Measurements from ENCODE around the gene MED12L. TPM values are rescaled to one million over a fixed set of nuclear protein-coding genes. Genes with fewer than 3 reads are reported as not detected.

Gene MED12L
- total RNA-seq, 1 experiment from 2014 or later, result 6.4 TPM

DNA sequence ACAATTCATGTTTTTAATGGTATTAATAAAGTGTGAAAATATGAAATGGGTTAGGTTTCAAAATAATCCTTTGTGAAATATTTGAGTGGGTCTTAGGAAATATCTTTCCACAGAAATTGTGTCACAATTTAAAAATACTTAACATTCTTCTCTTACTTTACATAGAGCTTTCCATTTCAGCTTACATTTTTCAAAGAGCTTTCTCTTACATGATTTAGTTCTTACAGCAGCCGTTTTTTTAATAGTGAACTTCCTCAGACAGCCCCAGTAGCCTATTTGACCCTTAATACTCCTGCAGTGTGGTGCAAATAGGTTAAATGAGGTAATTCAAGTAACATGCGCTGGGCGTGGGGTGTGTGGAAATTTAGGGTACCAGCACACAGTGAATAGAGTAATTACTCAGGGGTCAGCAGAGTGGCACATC lies 277.3 kb downstream of the MED12L start:
- Histone ChIP-seq H4K20me1 (ENCODE audit: insufficient read depth) (no peaks in the 10 kb centered on the region), H3K36me3 (ENCODE audit: control insufficient read depth in 1 of 2, insufficient read depth in 2 of 2, low read length in 2 of 2) (no peaks in the 10 kb centered on the region), H3K27ac (ENCODE audit: low read depth, low read length) (no peak overlapping the region), H3K9me3 (ENCODE audit: control insufficient read depth in 1 of 2, insufficient read depth in 1 of 2, low read depth in 1 of 2, low read length in 2 of 2) (no peaks in the 10 kb centered on the region), H3K4me3 (replicated peaks in 1 of 2; ENCODE audit: low read depth in 1 of 2, low read length in 2 of 2) (no peak overlapping the region), H3K79me2 (ENCODE audit: insufficient read depth, low read length) (no peaks in the 10 kb centered on the region), H3K4me1 (ENCODE audit: control insufficient read depth in 1 of 2, insufficient read depth in 2 of 2, low read length in 2 of 2) (no peaks in the 10 kb centered on the region), H3K27me3 (ENCODE audit: insufficient read depth, low read length) (no peaks in the 10 kb centered on the region), H2AFZ (ENCODE audit: low read depth, low read length, poor library complexity, severe bottlenecking) (no peak overlapping the region), H3K9me2 (ENCODE audit: insufficient read depth) (no peaks in the 10 kb centered on the region), H3K9ac (ENCODE audit: low read length) (no peak overlapping the region), H3K4me2 (ENCODE audit: low read length) (no peak overlapping the region)
- RAD21 ChIA-PET (ENCODE audit: low non-redundant PET in 1 of 2, low total read pairs in 2 of 2, uncharacterized antibody in 2 of 2, unreplicated experiment in 2 of 2), result no interaction called here
- no peak for DNase-seq (ENCODE audit: low read depth, low spot score)
- TF ChIP-seq, protein P1, sequence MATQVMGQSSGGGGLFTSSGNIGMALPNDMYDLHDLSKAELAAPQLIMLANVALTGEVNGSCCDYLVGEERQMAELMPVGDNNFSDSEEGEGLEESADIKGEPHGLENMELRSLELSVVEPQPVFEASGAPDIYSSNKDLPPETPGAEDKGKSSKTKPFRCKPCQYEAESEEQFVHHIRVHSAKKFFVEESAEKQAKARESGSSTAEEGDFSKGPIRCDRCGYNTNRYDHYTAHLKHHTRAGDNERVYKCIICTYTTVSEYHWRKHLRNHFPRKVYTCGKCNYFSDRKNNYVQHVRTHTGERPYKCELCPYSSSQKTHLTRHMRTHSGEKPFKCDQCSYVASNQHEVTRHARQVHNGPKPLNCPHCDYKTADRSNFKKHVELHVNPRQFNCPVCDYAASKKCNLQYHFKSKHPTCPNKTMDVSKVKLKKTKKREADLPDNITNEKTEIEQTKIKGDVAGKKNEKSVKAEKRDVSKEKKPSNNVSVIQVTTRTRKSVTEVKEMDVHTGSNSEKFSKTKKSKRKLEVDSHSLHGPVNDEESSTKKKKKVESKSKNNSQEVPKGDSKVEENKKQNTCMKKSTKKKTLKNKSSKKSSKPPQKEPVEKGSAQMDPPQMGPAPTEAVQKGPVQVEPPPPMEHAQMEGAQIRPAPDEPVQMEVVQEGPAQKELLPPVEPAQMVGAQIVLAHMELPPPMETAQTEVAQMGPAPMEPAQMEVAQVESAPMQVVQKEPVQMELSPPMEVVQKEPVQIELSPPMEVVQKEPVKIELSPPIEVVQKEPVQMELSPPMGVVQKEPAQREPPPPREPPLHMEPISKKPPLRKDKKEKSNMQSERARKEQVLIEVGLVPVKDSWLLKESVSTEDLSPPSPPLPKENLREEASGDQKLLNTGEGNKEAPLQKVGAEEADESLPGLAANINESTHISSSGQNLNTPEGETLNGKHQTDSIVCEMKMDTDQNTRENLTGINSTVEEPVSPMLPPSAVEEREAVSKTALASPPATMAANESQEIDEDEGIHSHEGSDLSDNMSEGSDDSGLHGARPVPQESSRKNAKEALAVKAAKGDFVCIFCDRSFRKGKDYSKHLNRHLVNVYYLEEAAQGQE (IDR thresholded peaks at IDR 0.05; ENCODE audit: low read depth), result no peak
- CTCF ChIA-PET, result no interaction called here
- POLR2A ChIA-PET, result no interaction called here
- no peak for ATAC-seq
- intact Hi-C loops (cut with micrococcal nuclease), result no loop called here
- BruUV-seq (replicated peaks), result no TSS peak

DNA sequence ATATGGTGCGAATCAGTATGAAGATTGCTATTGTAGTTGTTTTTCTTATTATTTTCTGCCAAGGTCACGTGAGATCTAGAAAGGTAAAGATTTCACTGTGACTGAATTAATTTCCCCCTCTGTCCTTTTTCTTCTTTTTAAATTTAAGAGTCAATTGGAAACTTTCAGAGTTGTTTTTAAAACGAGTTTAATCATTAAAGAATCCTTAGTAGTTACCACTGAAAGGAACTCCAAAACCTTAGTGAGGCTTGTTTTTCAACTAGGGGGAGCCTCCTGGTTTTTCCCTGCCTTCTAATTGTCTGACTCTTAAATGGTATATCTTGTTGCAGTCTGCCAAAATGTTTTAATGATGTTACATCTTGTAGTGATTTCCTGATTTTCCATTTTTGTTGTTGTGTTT lies 281.5 kb downstream of the MED12L start:
- H2AFZ ChIP-seq (ENCODE audit: low read depth, low read length, poor library complexity, severe bottlenecking), result no peak overlapping the region
- ChIA-PET CTCF (no interaction called here), POLR2A (no interaction called here), RAD21 (ENCODE audit: low non-redundant PET in 1 of 2, low total read pairs in 2 of 2, uncharacterized antibody in 2 of 2, unreplicated experiment in 2 of 2) (no interaction called here)
- H3K9me3 ChIP-seq (ENCODE audit: control insufficient read depth in 1 of 2, insufficient read depth in 1 of 2, low read depth in 1 of 2, low read length in 2 of 2), result no peaks in the 10 kb centered on the region
- no peak overlapping the region for H3K4me2 ChIP-seq (ENCODE audit: low read length)
- intact Hi-C loops (cut with micrococcal nuclease), result no loop called here
- no peaks in the 10 kb centered on the region for H3K4me1 ChIP-seq (ENCODE audit: control insufficient read depth in 1 of 2, insufficient read depth in 2 of 2, low read length in 2 of 2)
- H3K27me3 ChIP-seq (ENCODE audit: insufficient read depth, low read length), result no peaks in the 10 kb centered on the region
- no peak for ATAC-seq
- no peak overlapping the region for H3K4me3 ChIP-seq (replicated peaks in 1 of 2; ENCODE audit: low read depth in 1 of 2, low read length in 2 of 2)
- no peak overlapping the region for H3K9ac ChIP-seq (ENCODE audit: low read length)
- no peaks in the 10 kb centered on the region for H3K36me3 ChIP-seq (ENCODE audit: control insufficient read depth in 1 of 2, insufficient read depth in 2 of 2, low read length in 2 of 2)
- no TSS peak for BruUV-seq (replicated peaks)
- no peaks in the 10 kb centered on the region for H3K9me2 ChIP-seq (ENCODE audit: insufficient read depth)
- no peak for DNase-seq (ENCODE audit: low read depth, low spot score)
- H3K79me2 ChIP-seq (ENCODE audit: insufficient read depth, low read length), result no peaks in the 10 kb centered on the region
- no peaks in the 10 kb centered on the region for H4K20me1 ChIP-seq (ENCODE audit: insufficient read depth)
- no peak overlapping the region for H3K27ac ChIP-seq (ENCODE audit: low read depth, low read length)
- no peak for TF ChIP-seq ELF1 (IDR thresholded peaks at IDR 0.05; ENCODE audit: borderline replicate concordance, low read depth)
- TF ChIP-seq CEBPB (IDR thresholded peaks at IDR 0.05; ENCODE audit: low read depth), result no peak
- no peak for TF ChIP-seq EZH2 (IDR thresholded peaks at IDR 0.05)
- TF ChIP-seq, protein P2, sequence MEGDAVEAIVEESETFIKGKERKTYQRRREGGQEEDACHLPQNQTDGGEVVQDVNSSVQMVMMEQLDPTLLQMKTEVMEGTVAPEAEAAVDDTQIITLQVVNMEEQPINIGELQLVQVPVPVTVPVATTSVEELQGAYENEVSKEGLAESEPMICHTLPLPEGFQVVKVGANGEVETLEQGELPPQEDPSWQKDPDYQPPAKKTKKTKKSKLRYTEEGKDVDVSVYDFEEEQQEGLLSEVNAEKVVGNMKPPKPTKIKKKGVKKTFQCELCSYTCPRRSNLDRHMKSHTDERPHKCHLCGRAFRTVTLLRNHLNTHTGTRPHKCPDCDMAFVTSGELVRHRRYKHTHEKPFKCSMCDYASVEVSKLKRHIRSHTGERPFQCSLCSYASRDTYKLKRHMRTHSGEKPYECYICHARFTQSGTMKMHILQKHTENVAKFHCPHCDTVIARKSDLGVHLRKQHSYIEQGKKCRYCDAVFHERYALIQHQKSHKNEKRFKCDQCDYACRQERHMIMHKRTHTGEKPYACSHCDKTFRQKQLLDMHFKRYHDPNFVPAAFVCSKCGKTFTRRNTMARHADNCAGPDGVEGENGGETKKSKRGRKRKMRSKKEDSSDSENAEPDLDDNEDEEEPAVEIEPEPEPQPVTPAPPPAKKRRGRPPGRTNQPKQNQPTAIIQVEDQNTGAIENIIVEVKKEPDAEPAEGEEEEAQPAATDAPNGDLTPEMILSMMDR (IDR thresholded peaks at IDR 0.05 in 2 of 3, conservative IDR thresholded peaks at IDR 0.05 in 1 of 3; ENCODE audit: borderline replicate concordance in 1 of 3, insufficient read depth in 1 of 3, low read depth in 2 of 3, low read length in 2 of 3), result no peak
- TF ChIP-seq, protein P3, sequence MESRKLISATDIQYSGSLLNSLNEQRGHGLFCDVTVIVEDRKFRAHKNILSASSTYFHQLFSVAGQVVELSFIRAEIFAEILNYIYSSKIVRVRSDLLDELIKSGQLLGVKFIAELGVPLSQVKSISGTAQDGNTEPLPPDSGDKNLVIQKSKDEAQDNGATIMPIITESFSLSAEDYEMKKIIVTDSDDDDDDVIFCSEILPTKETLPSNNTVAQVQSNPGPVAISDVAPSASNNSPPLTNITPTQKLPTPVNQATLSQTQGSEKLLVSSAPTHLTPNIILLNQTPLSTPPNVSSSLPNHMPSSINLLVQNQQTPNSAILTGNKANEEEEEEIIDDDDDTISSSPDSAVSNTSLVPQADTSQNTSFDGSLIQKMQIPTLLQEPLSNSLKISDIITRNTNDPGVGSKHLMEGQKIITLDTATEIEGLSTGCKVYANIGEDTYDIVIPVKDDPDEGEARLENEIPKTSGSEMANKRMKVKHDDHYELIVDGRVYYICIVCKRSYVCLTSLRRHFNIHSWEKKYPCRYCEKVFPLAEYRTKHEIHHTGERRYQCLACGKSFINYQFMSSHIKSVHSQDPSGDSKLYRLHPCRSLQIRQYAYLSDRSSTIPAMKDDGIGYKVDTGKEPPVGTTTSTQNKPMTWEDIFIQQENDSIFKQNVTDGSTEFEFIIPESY (IDR thresholded peaks at IDR 0.05; ENCODE audit: extremely low read depth, insufficient replicate concordance, low read length), result no peak
- TF ChIP-seq ZNF274 (IDR thresholded peaks at IDR 0.05; ENCODE audit: low read depth, low read length), result no peak
- TF ChIP-seq, protein P4, sequence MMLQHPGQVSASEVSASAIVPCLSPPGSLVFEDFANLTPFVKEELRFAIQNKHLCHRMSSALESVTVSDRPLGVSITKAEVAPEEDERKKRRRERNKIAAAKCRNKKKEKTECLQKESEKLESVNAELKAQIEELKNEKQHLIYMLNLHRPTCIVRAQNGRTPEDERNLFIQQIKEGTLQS (IDR thresholded peaks at IDR 0.05), result no peak
- TF ChIP-seq ZFX (IDR thresholded peaks at IDR 0.05), result no peak
- TF ChIP-seq YY1 (IDR thresholded peaks at IDR 0.05; ENCODE audit: extremely low read depth, insufficient replicate concordance, low read depth, low read length), result no peak
- no peak for TF ChIP-seq EGR1 (IDR thresholded peaks at IDR 0.05; ENCODE audit: low read depth)
